NCI-H146 treated with DMSO at 0.1 percent for 48 hours (cell line): ENCODE measurements around the gene LRCH1.
"Not testable (repeated sequence)": the region's sequence is repeated elsewhere in the genome, so short reads cannot be mapped to it uniquely, and the experiment has no call there.

Experiments
- DNase-seq: peaks from one replicate; lab custom pipeline; 2025; ENCODE audit not compliant: unreplicated experiment; lab: John Stamatoyannopoulos, UW

The LRCH1 gene

GRCh38 chr13:46747031-46747820 is 194.3 kb downstream of the LRCH1 start:
- DNase-seq, result no peak

GRCh38 chr13:46748300-46748699 is 195.3 kb downstream of the LRCH1 start:
- no peak for DNase-seq

GRCh38 chr13:46749951-46750350 is 197.0 kb downstream of the LRCH1 start:
- no peak for DNase-seq

GRCh38 chr13:46751811-46752635 is 199.1 kb downstream of the LRCH1 start:
- no peak for DNase-seq

- no peak for DNase-seq
Observed at GRCh38 chr13:46753137-46753536, 200.2 kb downstream of the LRCH1 start.

- DNase-seq, result no peak
Observed at GRCh38 chr13:46753917-46754316, 200.9 kb downstream of the LRCH1 start.

- DNase-seq, result no peak
Observed at GRCh38 chr13:46754812-46755211, 201.8 kb downstream of the LRCH1 start.

GRCh38 chr13:46755508-46755907 is 202.5 kb downstream of the LRCH1 start:
- DNase-seq, result not testable (repeated sequence)

- DNase-seq, result no peak
Observed at GRCh38 chr13:46756977-46757376, 204.0 kb downstream of the LRCH1 start.

- DNase-seq, result no peak
Observed at GRCh38 chr13:46757640-46758039, 204.7 kb downstream of the LRCH1 start.

- no peak for DNase-seq
Observed at GRCh38 chr13:46759846-46760245, 206.9 kb downstream of the LRCH1 start.

GRCh38 chr13:46761174-46761573 is 208.2 kb downstream of the LRCH1 start:
- DNase-seq, result no peak

GRCh38 chr13:46761866-46762265 is 208.9 kb downstream of the LRCH1 start:
- no peak for DNase-seq

GRCh38 chr13:46769925-46770324 is 217.0 kb downstream of the LRCH1 start:
- DNase-seq, result not testable (repeated sequence)

GRCh38 chr13:46771693-46772092 is 218.7 kb downstream of the LRCH1 start:
- no peak for DNase-seq

- DNase-seq, result no peak
Observed at GRCh38 chr13:46773541-46773940, 220.6 kb downstream of the LRCH1 start.

- no peak for DNase-seq
Observed at GRCh38 chr13:46775385-46776107, 222.6 kb downstream of the LRCH1 start.

- DNase-seq, result no peak
Observed at GRCh38 chr13:46778095-46778494, 225.1 kb downstream of the LRCH1 start.

GRCh38 chr13:46778890-46779289 is 225.9 kb downstream of the LRCH1 start:
- no peak for DNase-seq

- no peak for DNase-seq
Observed at GRCh38 chr13:46782066-46782465, 229.1 kb downstream of the LRCH1 start.

GRCh38 chr13:46782691-46783090 is 229.7 kb downstream of the LRCH1 start:
- no peak for DNase-seq

- no peak for DNase-seq
Observed at GRCh38 chr13:46783504-46783903, 230.5 kb downstream of the LRCH1 start.
